ENCODE measurements around the gene MTERF1. TPM values are rescaled to one million over a fixed set of nuclear protein-coding genes. Genes with fewer than 3 reads are reported as not detected.

MTERF1 gene
- total and polyA plus RNA-seq, 12 donors: 4.0 to 19.1 (median 9.5) TPM

DNA sequence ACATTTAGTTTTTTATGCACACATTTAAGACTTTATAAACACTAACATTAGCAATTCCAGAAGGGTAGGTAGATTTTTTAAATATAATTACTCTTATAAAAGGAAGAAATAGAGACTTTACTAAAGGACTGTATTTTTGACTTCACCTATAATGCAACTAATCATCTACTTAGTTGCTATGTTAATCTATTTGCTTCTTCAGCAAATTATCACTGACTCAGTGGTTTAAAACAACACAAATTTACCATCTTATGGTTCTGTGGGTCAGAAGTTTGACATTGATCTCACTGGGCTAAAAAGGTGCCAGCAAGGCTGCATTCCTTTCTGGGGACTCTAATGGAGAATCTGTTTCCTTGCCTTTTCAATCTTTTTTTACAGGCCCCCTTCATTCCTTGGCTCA is 7.6 kb downstream of the MTERF1 start:
- no peaks in the 10 kb centered on the region for H3K27me3 ChIP-seq
- H3K9me3 ChIP-seq (replicated peaks in 1 of 3): no peaks in the 10 kb centered on the region
- H3K27ac ChIP-seq: no peak overlapping the region
- intact Hi-C loops (cut with DNase I): no loop called here
- H3K4me1 ChIP-seq (replicated peaks in 1 of 2): no peaks in the 10 kb centered on the region
- no peak for TF ChIP-seq CTCF (IDR thresholded peaks at IDR 0.05)
- TF ChIP-seq POLR2A (IDR thresholded peaks at IDR 0.05): no peak
- H3K36me3 ChIP-seq (replicated peaks in 1 of 2): no peaks in the 10 kb centered on the region
- DNase-seq: no peak
- H3K4me3 ChIP-seq: no peak overlapping the region

DNA sequence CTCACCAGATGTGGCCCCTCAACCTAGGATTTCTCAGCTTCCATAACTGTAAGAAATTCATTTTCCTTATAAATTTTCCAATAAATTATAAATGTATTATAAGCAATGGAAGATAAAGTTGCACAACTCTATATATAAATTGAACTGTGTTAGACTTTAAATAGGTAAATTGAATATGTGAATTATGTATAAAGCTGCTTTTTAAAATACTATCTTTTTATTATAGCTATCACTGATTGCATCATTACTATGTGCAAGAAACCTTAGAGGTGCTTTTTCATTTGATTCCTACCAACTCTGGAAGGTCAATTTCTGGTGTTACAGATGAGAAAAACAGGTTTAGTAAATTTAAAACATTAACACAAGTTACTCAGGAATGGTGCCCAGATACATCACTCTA is 8.4 kb downstream of the MTERF1 start:
- no peak overlapping the region for H3K4me3 ChIP-seq
- no peaks in the 10 kb centered on the region for H3K36me3 ChIP-seq (replicated peaks in 1 of 2)
- H3K9me3 ChIP-seq (replicated peaks in 1 of 3): no peaks in the 10 kb centered on the region
- H3K27me3 ChIP-seq: no peaks in the 10 kb centered on the region
- no peaks in the 10 kb centered on the region for H3K4me1 ChIP-seq (replicated peaks in 1 of 2)
- intact Hi-C loops (cut with DNase I): no loop called here
- DNase-seq: no peak
- no peak overlapping the region for H3K27ac ChIP-seq
- TF ChIP-seq CTCF (IDR thresholded peaks at IDR 0.05) (no peak), POLR2A (IDR thresholded peaks at IDR 0.05) (no peak)

DNA sequence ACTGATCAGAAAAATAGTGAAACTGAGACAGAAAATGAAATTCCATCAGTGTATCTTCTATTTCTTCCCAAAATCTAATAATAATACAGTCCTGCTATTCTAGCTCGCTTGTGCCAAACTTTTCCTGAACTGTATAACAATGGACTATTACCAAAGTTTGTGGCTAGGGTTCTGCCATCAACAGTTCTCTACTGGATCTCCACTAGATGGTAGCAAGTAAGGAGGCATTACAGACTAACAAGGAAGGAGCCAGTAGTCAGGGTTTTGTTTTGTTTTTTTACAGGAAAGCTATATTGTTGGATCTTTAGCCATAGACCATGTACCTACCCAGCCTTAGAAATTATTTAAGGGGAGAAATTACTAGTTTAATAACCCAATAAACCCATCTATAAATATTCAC is 10.8 kb downstream of the MTERF1 start:
- H3K27ac ChIP-seq: no peak overlapping the region
- intact Hi-C loops (cut with DNase I): no loop called here
- no peaks in the 10 kb centered on the region for H3K36me3 ChIP-seq (replicated peaks in 1 of 2)
- no peaks in the 10 kb centered on the region for H3K9me3 ChIP-seq (replicated peaks in 1 of 3)
- TF ChIP-seq CTCF (IDR thresholded peaks at IDR 0.05): no peak
- TF ChIP-seq POLR2A (IDR thresholded peaks at IDR 0.05): no peak
- no peak overlapping the region for H3K4me3 ChIP-seq
- H3K4me1 ChIP-seq (replicated peaks in 1 of 2): no peaks in the 10 kb centered on the region
- WGBS, 4 donors: 92 to 96% (median 96%) methylated on average over 1 of the region's 1 CpG
- no peak for DNase-seq
- H3K27me3 ChIP-seq: no peaks in the 10 kb centered on the region

DNA sequence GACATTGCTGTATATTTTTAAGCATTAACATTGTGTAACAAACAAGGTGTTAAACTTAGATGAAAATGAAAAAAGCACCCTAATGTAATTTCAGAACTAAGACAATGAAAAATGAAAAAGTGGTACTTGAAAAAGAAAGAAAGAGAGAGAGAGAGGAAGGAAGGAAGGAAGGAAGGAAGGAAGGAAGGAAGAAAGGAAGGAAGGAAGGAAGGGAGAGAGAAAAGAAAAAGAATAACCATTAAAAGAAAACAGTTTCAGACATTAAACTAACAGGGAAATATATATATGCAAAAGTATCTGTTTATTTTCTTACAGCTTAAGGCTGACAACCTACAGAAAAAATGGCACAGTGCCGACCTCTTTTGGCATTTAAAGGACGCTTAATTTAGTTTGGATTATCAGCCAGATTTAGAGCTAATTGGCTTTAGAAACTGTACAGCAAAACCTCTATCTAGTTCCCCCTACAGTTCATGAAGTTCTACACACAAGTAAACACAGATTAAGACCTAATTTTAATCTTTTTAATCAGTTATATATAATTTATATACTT is 13.8 kb downstream of the MTERF1 start:
- intact Hi-C loops (cut with DNase I): no loop called here
- Histone ChIP-seq H3K27me3 (no peaks in the 10 kb centered on the region), H3K36me3 (replicated peaks in 1 of 2) (no peaks in the 10 kb centered on the region), H3K9me3 (replicated peaks in 1 of 3) (no peaks in the 10 kb centered on the region), H3K4me3 (no peak overlapping the region), H3K27ac (no peak overlapping the region), H3K4me1 (replicated peaks in 1 of 2) (no peaks in the 10 kb centered on the region)
- DNase-seq: no peak
- no peak for TF ChIP-seq CTCF (IDR thresholded peaks at IDR 0.05)
- TF ChIP-seq POLR2A (IDR thresholded peaks at IDR 0.05): no peak
- WGBS, 4 donors: 44 to 53% (median 51%) methylated on average over 2 of the region's 2 CpGs
